DOHH2 (cell line): ENCODE measurements around the gene HNRNPD.

ENCODE experiments used
- EZH2phosphoT487 ChIP-seq: fragments of 200-600 bp; sonication (generic); IDR thresholded peaks from 2 replicates; pipeline ENCODE4 v1.6.1; 2017; ENCODE audit warnings: borderline replicate concordance, mild to moderate bottlenecking, antibody characterized with exemption, low read length, moderate library complexity, mixed read lengths
- TF ChIP-seq, protein P1 (sequence below): fragments of 200-600 bp; sonication (generic); IDR thresholded peaks from one replicate; pipeline ENCODE4 v1.5.1; 2014; ENCODE audit warnings: antibody characterized with exemption, mild to moderate bottlenecking, low read depth, low read length; ENCODE audit not compliant: poor library complexity, severe bottlenecking

DNA sequence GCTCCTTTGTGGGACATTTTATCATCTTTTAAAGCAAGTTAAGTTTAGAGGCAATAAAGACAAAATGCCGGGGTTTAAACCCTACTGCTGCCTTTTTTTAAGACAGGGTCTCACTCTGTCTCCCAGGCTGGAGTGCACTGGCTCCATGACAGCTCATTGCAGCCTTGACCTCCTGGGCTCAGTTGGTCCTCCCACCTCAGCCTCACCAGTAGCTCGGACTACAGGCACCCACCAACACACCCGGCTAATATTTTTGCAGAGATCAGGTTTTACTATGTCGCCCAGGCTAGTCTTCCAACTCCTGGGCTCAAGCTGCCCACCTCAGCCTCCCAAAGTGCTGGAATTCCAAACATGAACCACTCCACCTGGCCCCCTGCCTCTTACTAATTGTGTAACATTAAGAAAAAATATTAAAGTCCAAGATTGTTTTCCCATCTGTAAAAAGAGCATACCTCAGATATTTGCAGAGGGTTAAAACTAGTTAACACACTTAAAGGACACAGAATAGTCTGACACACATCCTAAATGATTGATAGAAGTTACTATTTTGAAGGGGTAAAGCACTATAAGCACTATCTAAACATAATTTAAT is 9.8 kb downstream of the HNRNPD start:
- TF ChIP-seq, protein P1, sequence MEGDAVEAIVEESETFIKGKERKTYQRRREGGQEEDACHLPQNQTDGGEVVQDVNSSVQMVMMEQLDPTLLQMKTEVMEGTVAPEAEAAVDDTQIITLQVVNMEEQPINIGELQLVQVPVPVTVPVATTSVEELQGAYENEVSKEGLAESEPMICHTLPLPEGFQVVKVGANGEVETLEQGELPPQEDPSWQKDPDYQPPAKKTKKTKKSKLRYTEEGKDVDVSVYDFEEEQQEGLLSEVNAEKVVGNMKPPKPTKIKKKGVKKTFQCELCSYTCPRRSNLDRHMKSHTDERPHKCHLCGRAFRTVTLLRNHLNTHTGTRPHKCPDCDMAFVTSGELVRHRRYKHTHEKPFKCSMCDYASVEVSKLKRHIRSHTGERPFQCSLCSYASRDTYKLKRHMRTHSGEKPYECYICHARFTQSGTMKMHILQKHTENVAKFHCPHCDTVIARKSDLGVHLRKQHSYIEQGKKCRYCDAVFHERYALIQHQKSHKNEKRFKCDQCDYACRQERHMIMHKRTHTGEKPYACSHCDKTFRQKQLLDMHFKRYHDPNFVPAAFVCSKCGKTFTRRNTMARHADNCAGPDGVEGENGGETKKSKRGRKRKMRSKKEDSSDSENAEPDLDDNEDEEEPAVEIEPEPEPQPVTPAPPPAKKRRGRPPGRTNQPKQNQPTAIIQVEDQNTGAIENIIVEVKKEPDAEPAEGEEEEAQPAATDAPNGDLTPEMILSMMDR: no peak
- TF ChIP-seq EZH2phosphoT487: no peak
